Spleen (tissue), 11 donors: ENCODE results near the gene LMF1. TPM values are rescaled to one million over a fixed set of nuclear protein-coding genes. Genes with fewer than 3 reads are reported as not detected.

Experiments
- DNase-seq: peaks from one replicate; pipeline ENCODE4 v3.0.0-alpha.2; 2020
- H3K27ac ChIP-seq, 8 donors: fragments of 200-600 bp; sonication (generic) in 7 of 8; 1 replicate in 4 of 8; 2 replicates in 4 of 8; pipeline versions ENCODE4 v1.5.0 to v1.8.0; 2016 to 2021; ENCODE audit warnings: inconsistent platforms in 4 of 8, mild to moderate bottlenecking in 4 of 8, moderate library complexity in 1 of 8
- H3K27me3 ChIP-seq, 7 donors: fragments of 200-600 bp; sonication (generic) in 6 of 7; replicated peaks in 1 of 7; 1 replicate in 4 of 7; 2 replicates in 3 of 7; pipeline versions ENCODE4 v1.5.0 to v1.8.0; 2016 to 2021; ENCODE audit warnings: inconsistent platforms in 3 of 7, mild to moderate bottlenecking in 1 of 7
- H3K36me3 ChIP-seq, 6 donors: fragments of 200-600 bp; sonication (generic) in 5 of 6; 1 replicate in 4 of 6; 2 replicates in 2 of 6; pipeline versions ENCODE4 v1.5.0 to v1.8.0; 2016 to 2021; ENCODE audit warnings: inconsistent platforms in 2 of 6
- H3K4me1 ChIP-seq, 6 donors: fragments of 200-600 bp; sonication (generic) in 5 of 6; 1 replicate in 3 of 6; 2 replicates in 3 of 6; pipeline versions ENCODE4 v1.5.0 to v1.8.0; 2016 to 2021; ENCODE audit warnings: inconsistent platforms in 3 of 6
- H3K4me3 ChIP-seq, 8 donors: fragments of 200-600 bp; sonication (generic) in 7 of 8; 1 replicate in 4 of 8; 2 replicates in 4 of 8; pipeline versions ENCODE4 v1.5.0 to v1.8.0; 2016 to 2021; ENCODE audit warnings: inconsistent platforms in 4 of 8, mild to moderate bottlenecking in 4 of 8, moderate library complexity in 2 of 8
- H3K9me3 ChIP-seq, 8 donors: fragments of 200-600 bp; sonication (generic) in 7 of 8; 1 replicate in 4 of 8; 2 replicates in 4 of 8; pipeline versions ENCODE4 v1.5.0 to v1.8.0; 2016 to 2021; ENCODE audit warnings: inconsistent platforms in 4 of 8
- POLR2A ChIP-seq, 3 donors: fragments of 450-650 bp; IDR thresholded peaks; one replicate each; pipeline ENCODE4 v1.5.1; 2017; ENCODE audit warnings: antibody characterized with exemption in 3 of 3, mild to moderate bottlenecking in 1 of 3
- POLR2AphosphoS5 ChIP-seq, 3 donors: sonication (generic); formaldehyde crosslinking; IDR thresholded peaks; one replicate each; pipeline ENCODE4 v1.5.1; 2017; ENCODE audit warnings: antibody characterized with exemption in 3 of 3
- WGBS, 5 donors: extraction: QIAGEN DNeasy Blood & Tissue Kit in 3 of 5; methylation state at CpG; one replicate each; pipeline versions ENCODE4 v1.1.5 to v1.1.7; 2013 to 2018; 5-methylcytosine and 5-hydroxymethylcytosine counted together
- intact Hi-C: fragments of 100-400 bp; cut with DNase I; formaldehyde crosslinking; loops from one replicate; pipeline ENCODE4 v1.15.0; 2023; ENCODE audit warnings: low total_unique reads
- polyA plus RNA-seq, 3 donors: library from polyadenylated mRNA; stranded (reverse); fragments of 200-250 nt; gene quantifications; one replicate each; pipeline ENCODE4 v1.2.1, GENCODE V29; 2013
- total RNA-seq, 7 donors: library from RNA; depleted of rRNA in 3 of 7; stranded (reverse); fragments of >200 nt in 3 of 7; fragmentation: NEBNext Ultra II Directional in 4 of 7; extraction: Animal tissue kit (Norgen Biotek cat#: 25700) in 4 of 7; gene quantifications; one replicate each; pipeline versions ENCODE4 v1.1.0 to v1.2.1, GENCODE V29; 2016 to 2021
- TF ChIP-seq, protein P1 (sequence below), 11 experiments: fragments of 200-600 bp in 7 of 11; fragments of 450-650 bp in 4 of 11; sonication (generic) in 4 of 11; IDR thresholded peaks in 8 of 11; conservative IDR thresholded peaks in 3 of 11; 1 replicate in 7 of 11; 2 replicates in 4 of 11; pipeline versions ENCODE4 v1.4.0 to v1.8.0; 2016 to 2021; ENCODE audit warnings: antibody characterized with exemption in 11 of 11, inconsistent platforms in 4 of 11, mild to moderate bottlenecking in 1 of 11
- donor health status: healthy with polysubstance abuse.
- donor health status: DM: no; HTN: no; CAD: no; lungs with moderate emphysema.
- donor health status: DM: no; HTN: no; CAD: no.
- donor health status: Bipolar disorder and iron deficiency.
- donor health status: healthy.
- donor health status: DM: no; HTN: no; CAD: no.
- donor health status: DM: yes; HTN: yes; CAD: no.

LMF1 gene
- total and polyA plus RNA-seq, 10 donors: 10.4 to 57.6 (median 32.5) TPM

DNA sequence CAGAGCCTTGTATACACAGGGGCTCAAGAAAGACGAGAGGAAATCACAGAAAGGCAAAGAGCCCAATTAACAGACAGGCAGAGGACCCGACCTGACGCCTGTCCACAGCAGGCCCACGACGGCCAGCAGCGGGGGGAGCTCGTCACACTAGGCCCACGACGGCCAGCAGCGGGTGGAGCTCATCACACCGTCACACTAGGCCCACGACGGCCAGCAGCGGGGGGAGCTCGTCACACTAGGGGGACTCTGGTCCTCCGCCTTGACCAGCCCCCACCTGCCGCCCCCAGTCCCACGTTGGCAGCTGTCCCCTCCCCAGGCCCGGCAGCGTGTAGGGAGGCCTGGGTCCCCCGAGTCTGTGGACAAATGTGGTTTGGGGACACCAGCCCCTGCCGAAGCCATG, 146.6 kb downstream of the LMF1 start:
- WGBS, 5 donors: 85 to 92% (median 91%) methylated on average over 12 to 22 of the region's 22 CpGs
- Histone ChIP-seq H3K27ac (no peak overlapping the region), H3K4me1 (peaks cover 0 to 20% (median 6%) of the 10 kb centered on the region in 6 donors), H3K36me3 (no peaks in the 10 kb centered on the region), H3K27me3 (peaks cover 0 to 82% (median 12%) of the 10 kb centered on the region in 7 donors), H3K9me3 (no peaks in the 10 kb centered on the region), H3K4me3 (no peak overlapping the region)
- intact Hi-C loops: no loop called here
- no peak for DNase-seq
- no peak for TF ChIP-seq POLR2AphosphoS5 (IDR thresholded peaks at IDR 0.05)
- TF ChIP-seq, protein P1, sequence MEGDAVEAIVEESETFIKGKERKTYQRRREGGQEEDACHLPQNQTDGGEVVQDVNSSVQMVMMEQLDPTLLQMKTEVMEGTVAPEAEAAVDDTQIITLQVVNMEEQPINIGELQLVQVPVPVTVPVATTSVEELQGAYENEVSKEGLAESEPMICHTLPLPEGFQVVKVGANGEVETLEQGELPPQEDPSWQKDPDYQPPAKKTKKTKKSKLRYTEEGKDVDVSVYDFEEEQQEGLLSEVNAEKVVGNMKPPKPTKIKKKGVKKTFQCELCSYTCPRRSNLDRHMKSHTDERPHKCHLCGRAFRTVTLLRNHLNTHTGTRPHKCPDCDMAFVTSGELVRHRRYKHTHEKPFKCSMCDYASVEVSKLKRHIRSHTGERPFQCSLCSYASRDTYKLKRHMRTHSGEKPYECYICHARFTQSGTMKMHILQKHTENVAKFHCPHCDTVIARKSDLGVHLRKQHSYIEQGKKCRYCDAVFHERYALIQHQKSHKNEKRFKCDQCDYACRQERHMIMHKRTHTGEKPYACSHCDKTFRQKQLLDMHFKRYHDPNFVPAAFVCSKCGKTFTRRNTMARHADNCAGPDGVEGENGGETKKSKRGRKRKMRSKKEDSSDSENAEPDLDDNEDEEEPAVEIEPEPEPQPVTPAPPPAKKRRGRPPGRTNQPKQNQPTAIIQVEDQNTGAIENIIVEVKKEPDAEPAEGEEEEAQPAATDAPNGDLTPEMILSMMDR (IDR thresholded peaks at IDR 0.05 in 8 of 11, conservative IDR thresholded peaks at IDR 0.05 in 3 of 11): no peak
- no peak for TF ChIP-seq POLR2A (IDR thresholded peaks at IDR 0.05)

DNA sequence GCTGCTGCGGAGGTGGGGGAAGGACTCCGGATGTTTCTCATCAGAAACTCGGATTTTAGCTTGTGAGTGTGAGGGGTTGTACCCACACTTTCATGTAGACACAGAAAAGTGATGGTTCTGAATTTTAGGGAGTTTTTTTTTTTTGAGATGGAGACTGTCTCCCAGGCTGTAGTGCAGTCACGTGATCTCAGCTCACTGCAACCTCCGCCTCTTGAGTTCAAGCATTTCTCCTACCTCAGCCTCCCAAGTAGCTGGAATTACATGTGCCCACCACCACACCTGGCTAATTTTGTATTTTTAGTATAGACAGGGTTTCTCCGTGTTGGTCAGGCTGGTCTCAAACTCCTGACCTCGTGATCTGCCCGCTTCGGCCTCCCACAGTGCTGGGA, 147.9 kb downstream of the LMF1 start:
- peaks cover 0 to 91% (median 22%) of the 10 kb centered on the region in 7 donors for H3K27me3 ChIP-seq
- no peak overlapping the region for H3K4me3 ChIP-seq
- H3K4me1 ChIP-seq: peaks cover 0 to 20% (median 6%) of the 10 kb centered on the region in 6 donors
- TF ChIP-seq, protein P1 (IDR thresholded peaks at IDR 0.05 in 8 of 11, conservative IDR thresholded peaks at IDR 0.05 in 3 of 11): no peak
- TF ChIP-seq POLR2A (IDR thresholded peaks at IDR 0.05): no peak
- no peak for TF ChIP-seq POLR2AphosphoS5 (IDR thresholded peaks at IDR 0.05)
- H3K27ac ChIP-seq: no peak overlapping the region
- intact Hi-C loops: no loop called here
- WGBS, 5 donors: 80 to 94% (median 87%) methylated on average over 9 of the region's 9 CpGs
- H3K9me3 ChIP-seq: no peaks in the 10 kb centered on the region
- no peaks in the 10 kb centered on the region for H3K36me3 ChIP-seq
- DNase-seq: no peak

DNA sequence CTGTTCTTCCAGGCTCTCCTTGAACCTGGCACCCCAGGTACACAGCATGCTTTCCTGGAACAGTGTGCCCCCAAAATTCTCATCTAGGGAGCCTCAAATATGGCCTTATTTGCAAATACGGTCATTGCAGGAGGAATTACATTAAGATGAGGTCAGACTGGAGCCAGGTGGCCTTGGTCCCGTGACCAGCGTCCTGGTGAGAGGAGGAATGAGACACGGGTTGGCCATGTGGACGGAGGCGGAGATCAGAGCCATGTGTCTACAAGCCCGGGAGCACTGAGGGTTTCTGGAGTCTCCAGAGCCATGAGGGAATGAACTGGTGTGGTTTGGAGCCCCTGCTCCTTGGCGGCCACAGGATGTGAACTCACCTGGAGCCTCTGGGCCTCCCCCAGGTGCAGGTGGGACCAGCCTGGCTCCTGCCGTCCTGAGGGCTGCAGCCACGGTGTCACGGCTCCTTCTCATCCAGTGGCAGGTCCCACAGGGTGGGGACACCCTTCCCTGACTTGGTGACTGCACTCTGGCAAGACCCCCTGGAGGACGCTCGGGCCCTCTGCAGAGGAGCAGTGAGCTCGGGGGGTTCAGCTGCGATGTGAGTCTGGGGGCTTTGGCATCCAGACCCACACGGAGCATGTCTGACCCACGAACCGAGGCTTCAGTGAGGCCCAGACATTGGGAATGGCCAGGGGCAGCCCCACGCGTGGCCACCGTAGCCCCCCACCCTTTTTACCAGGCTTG, 148.4 kb downstream of the LMF1 start:
- Histone ChIP-seq H3K9me3 (no peaks in the 10 kb centered on the region), H3K4me3 (no peak overlapping the region), H3K4me1 (peaks cover 0 to 20% (median 6%) of the 10 kb centered on the region in 6 donors), H3K27me3 (peaks cover 0 to 95% (median 28%) of the 10 kb centered on the region in 7 donors), H3K36me3 (no peaks in the 10 kb centered on the region), H3K27ac (no peak overlapping the region)
- no peak for TF ChIP-seq POLR2AphosphoS5 (IDR thresholded peaks at IDR 0.05)
- no peak for TF ChIP-seq POLR2A (IDR thresholded peaks at IDR 0.05)
- TF ChIP-seq, protein P1 (IDR thresholded peaks at IDR 0.05 in 8 of 11, conservative IDR thresholded peaks at IDR 0.05 in 3 of 11): no peak
- intact Hi-C loops: no loop called here
- WGBS, 5 donors: 84 to 90% (median 87%) methylated on average over 12 to 21 of the region's 21 CpGs
- no peak for DNase-seq

DNA sequence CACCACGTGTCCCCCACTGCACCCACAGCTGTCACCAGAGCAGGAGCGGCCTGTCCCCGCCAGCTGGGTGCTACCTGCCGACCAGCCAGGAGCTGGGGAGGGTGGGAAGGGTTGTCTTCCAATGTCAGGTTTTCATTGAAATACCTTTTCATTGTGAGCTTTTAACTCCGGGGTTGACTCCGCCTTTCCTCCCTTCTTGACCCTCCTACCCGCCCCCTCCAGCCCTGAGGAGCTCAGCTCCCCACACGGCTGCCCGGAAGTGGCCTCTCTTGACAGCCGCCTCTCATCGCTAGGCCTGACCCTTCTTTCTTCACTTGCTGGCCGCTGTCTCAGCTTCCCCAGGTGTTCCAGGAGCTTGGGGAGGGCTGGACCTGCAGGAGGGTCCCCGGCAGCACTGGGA, 149.0 kb downstream of the LMF1 start:
- Histone ChIP-seq H3K4me1 (peaks cover 0 to 20% (median 6%) of the 10 kb centered on the region in 6 donors), H3K27ac (no peak overlapping the region), H3K27me3 (peaks cover 0 to 96% (median 34%) of the 10 kb centered on the region in 7 donors), H3K9me3 (no peaks in the 10 kb centered on the region), H3K36me3 (no peaks in the 10 kb centered on the region), H3K4me3 (no peak overlapping the region)
- no peak for DNase-seq
- intact Hi-C loops: no loop called here
- TF ChIP-seq, protein P1 (IDR thresholded peaks at IDR 0.05 in 8 of 11, conservative IDR thresholded peaks at IDR 0.05 in 3 of 11): no peak
- TF ChIP-seq POLR2A (IDR thresholded peaks at IDR 0.05): no peak
- no peak for TF ChIP-seq POLR2AphosphoS5 (IDR thresholded peaks at IDR 0.05)
- WGBS, 5 donors: 70 to 77% (median 75%) methylated on average over 13 of the region's 13 CpGs
